Right cardiac atrium (tissue), 5 donors: Measurements from ENCODE around the gene POLD2. TPM values are rescaled to one million over a fixed set of nuclear protein-coding genes. Genes with fewer than 3 reads are reported as not detected.

Source experiments
- ATAC-seq, 2 donors: fragments of 200-7000 bp; cut with Tn5 transposase; one replicate each; pipeline versions ENCODE4 v1.8.0 to v1.9.1; 2020; ENCODE audit warnings: moderate library complexity in 2 of 2, mild to moderate bottlenecking in 1 of 2
- DNase-seq, 3 donors: peaks; one replicate each; pipeline ENCODE4 v3.0.0-alpha.2; 2020
- H3K27ac ChIP-seq: one replicate; pipeline ENCODE4 v1.5.1; 2013; ENCODE audit warnings: mild to moderate bottlenecking, low read length, control low read depth, moderate library complexity
- H3K27me3 ChIP-seq: one replicate; pipeline ENCODE4 v1.6.1; 2013; ENCODE audit not compliant: control insufficient read depth, insufficient read depth
- H3K4me1 ChIP-seq: one replicate; pipeline ENCODE4 v1.6.1; 2013; ENCODE audit warnings: low read length; ENCODE audit not compliant: control insufficient read depth, insufficient read depth
- H3K4me3 ChIP-seq: one replicate; pipeline ENCODE4 v1.5.1; 2013; ENCODE audit warnings: low read length, control low read depth
- H3K9me3 ChIP-seq: one replicate; pipeline ENCODE4 v1.6.1; 2013; ENCODE audit warnings: low read length; ENCODE audit not compliant: control insufficient read depth
- WGBS: extraction: QIAGEN DNeasy Blood & Tissue Kit; methylation state at CpG from one replicate; pipeline ENCODE4 v1.1.7; 2013; 5-methylcytosine and 5-hydroxymethylcytosine counted together
- intact Hi-C, 4 donors: fragments of 100-400 bp; cut with DNase I; formaldehyde crosslinking; loops; one replicate each; pipeline versions ENCODE4 v1.11.0 to v1.14.0; 2022 to 2023
- polyA plus RNA-seq: library from polyadenylated mRNA; stranded (reverse); fragments of 200-250 nt; gene quantifications from one replicate; pipeline ENCODE4 v1.2.3, GENCODE V29; 2013
- total RNA-seq, 4 donors: library from RNA; stranded (reverse); fragmentation: NEBNext Ultra II Directional; extraction: Animal tissue kit (Norgen Biotek cat#: 25700); gene quantifications; one replicate each; pipeline ENCODE4 v1.2.1, GENCODE V29; 2021
- donor health status: healthy with polysubstance abuse.
- donor health status: DM: no; HTN: yes; CAD: no.
- donor health status: DM: no; HTN: no; CAD: no.
- donor health status: DM: no; HTN: yes; CAD: no; lungs with severe emphysema.
- donor health status: DM: yes; HTN: yes; CAD: no.

Gene POLD2
- total and polyA plus RNA-seq, 5 donors: 85.8 to 110 (median 98.7) TPM

DNA sequence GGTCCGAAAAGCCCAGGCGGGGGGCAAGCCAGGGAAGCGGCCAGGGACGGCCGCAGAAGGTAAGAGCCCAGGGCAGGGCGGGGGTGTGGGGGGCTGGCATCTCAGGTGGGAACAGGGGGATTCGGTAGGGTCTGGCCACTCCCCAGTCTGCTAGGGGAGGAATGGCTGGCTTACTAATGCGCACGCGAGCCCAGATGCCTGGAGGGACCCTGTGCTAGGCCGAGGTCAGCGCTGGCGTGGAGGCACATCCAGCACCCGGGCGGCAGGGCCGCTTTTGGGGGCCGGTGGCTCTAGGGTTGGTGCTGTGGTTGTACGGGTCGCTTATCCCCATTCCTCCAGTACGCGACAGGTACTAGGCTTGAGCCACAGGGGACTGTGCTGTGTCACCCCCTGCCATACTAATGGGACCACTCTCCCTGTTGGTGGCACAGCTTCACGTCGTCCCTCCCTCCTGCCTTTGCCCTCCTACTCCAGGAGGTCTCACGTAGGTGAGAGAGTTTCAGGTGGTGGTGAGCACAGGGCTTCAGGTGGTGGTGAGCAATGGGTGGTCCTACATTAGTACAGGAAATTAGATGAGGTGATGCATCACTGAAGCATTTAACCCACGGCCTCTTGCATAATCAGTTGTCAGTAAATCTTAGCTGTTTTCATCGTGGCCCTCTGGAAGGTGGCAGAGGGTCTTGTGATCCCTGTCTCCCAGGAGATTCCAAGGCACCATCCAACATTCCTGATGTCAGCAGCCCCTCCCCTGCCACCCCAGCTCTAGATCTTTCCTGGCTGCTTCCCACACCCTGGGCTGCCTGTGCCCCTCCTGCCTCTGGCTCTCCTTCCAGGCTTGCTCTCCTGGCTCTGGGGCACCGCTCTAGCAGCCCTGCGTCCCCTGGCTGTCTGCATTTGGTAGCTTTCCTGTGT is 18.2 kb downstream of the POLD2 start:
- H3K4me1 ChIP-seq: no peaks in the 10 kb centered on the region
- no peaks in the 10 kb centered on the region for H3K27me3 ChIP-seq
- peak overlapping the region; percentile 14 for H3K27ac ChIP-seq
- DNase-seq: peak; percentile 46 to 81 (median 78)
- no peaks in the 10 kb centered on the region for H3K9me3 ChIP-seq
- ATAC-seq: peak; percentile 22 to 27
- 24% methylated on average over 28 of the region's 28 CpGs for WGBS
- H3K4me3 ChIP-seq: peak overlapping the region; percentile 65
- intact Hi-C loops: no loop called here

- Histone ChIP-seq H3K27me3 (no peaks in the 10 kb centered on the region), H3K4me3 (peak within 1 kb of the TSS; percentile 65), H3K4me1 (no peaks in the 10 kb centered on the region), H3K27ac (peak within 1 kb of the TSS; percentile 42), H3K9me3 (no peaks in the 10 kb centered on the region)
- ATAC-seq: peak; percentile 38 to 60
- 3% methylated on average over 86 of the region's 87 CpGs for WGBS
- peak; percentile 60 to 83 (median 81) for DNase-seq
- intact Hi-C loops: no loop called here
Observed at GRCh38 chr7:44103923-44104859, 19.2 kb downstream of the POLD2 start, which contains the start of gene AEBP1. Gene AEBP1, plus strand, starts transcription at chr7:44104345. Its CDS starts 321 bp downstream, at chr7:44104666.

DNA sequence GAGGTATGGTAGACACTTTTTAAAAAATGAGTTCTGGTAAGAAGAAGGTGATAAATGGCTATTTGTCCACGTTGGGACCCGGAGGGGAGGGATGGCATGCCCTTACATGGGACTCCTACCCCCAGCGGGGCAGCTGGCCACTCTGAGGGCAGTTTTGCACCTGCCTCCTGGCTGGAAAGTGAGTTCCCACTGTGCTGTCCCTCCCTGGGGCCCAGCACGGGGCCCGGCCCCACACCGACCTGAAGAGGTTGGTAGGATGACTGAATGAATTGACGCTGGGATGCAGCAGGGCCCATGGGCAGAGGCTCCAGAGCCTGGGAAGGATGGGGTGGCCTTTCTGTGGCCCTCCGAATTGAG is 19.8 kb downstream of the POLD2 start:
- H3K4me1 ChIP-seq: no peaks in the 10 kb centered on the region
- DNase-seq (peak in 2 of 3 donors; percentile 14 to 59), ATAC-seq (no peak)
- H3K4me3 ChIP-seq: no peak overlapping the region
- H3K27ac ChIP-seq: peak overlapping the region; percentile 42
- intact Hi-C loops: no loop called here
- WGBS: 78% methylated on average over 8 of the region's 8 CpGs
- no peaks in the 10 kb centered on the region for H3K27me3 ChIP-seq
- H3K9me3 ChIP-seq: no peaks in the 10 kb centered on the region

GRCh38 chr7:44102846-44103565 is 20.3 kb downstream of the POLD2 start:
- Histone ChIP-seq H3K27me3 (no peaks in the 10 kb centered on the region), H3K9me3 (no peaks in the 10 kb centered on the region), H3K4me1 (no peaks in the 10 kb centered on the region), H3K4me3 (no peak overlapping the region), H3K27ac (peak overlapping the region; percentile 1)
- ATAC-seq (no peak), DNase-seq (peak in 2 of 3 donors; percentile 6 to 47)
- intact Hi-C loops: no loop called here
- WGBS: 74% methylated on average over 8 of the region's 8 CpGs

DNA sequence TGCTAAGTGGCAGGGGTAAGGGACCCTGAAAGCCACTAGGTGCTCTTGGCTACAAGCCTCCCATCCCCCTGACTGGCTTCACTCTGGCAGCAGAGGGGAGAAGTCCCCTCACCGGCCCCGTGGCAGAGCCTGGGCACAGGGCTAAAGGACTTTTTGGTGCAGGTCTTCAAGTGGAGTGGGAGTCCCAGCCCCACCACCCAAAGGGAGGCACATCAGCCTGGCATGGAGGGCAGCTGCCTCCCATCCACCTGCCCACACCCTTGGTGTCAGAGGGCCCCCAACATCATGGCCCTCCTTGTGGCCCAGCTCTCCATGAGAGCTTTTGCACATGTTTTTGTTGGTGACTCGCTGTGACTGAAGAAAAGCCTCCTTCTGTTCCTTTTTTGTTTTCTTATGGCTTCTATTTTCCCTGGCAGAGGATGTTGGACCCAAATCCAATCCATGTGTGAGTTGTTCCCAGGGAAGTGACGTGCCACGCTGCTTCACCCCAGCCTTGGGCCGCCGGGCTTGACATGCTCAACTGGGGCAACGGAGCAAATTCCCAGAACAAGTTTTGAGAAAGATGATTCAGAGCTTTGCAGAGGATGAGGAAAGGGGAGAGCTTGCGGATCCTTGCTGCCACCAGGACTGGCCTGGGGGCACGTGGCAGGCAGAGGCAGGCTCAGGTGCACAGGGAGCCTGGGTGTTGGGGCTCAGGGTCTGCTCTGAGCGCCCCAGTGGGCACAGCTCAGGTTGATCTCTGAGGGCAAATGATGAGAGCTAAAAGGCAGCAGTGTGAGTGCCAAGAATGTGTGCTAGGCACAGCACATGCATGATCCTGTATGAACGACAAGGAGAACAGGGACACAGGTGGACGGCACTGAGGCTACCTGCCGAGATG is 21.1 kb downstream of the POLD2 start:
- Histone ChIP-seq H3K27me3 (no peaks in the 10 kb centered on the region), H3K4me1 (no peaks in the 10 kb centered on the region), H3K4me3 (no peak overlapping the region), H3K9me3 (no peaks in the 10 kb centered on the region), H3K27ac (peak overlapping the region; percentile 40)
- DNase-seq: peak; percentile 75 to 85 (median 81)
- WGBS: 76% methylated on average over 14 of the region's 14 CpGs
- intact Hi-C loops: no loop called here
- peak; percentile 15 to 25 for ATAC-seq

- Histone ChIP-seq H3K9me3 (no peaks in the 10 kb centered on the region), H3K27me3 (no peaks in the 10 kb centered on the region), H3K4me3 (no peak overlapping the region), H3K27ac (peak overlapping the region; percentile 40), H3K4me1 (no peaks in the 10 kb centered on the region)
- WGBS: 74% methylated on average over 3 of the region's 3 CpGs
- no peak for ATAC-seq
- no peak for DNase-seq
- intact Hi-C loops: no loop called here
Observed at GRCh38 chr7:44101303-44101965, 21.9 kb downstream of the POLD2 start.

- intact Hi-C loops: no loop called here
- DNase-seq: peak; percentile 48 to 76 (median 69)
- ATAC-seq: peak in 1 of 2 donors; percentile 4
- no peaks in the 10 kb centered on the region for H3K9me3 ChIP-seq
- no peaks in the 10 kb centered on the region for H3K27me3 ChIP-seq
- WGBS: 46% methylated on average over 10 of the region's 10 CpGs
- H3K27ac ChIP-seq: peak overlapping the region; percentile 26
- H3K4me1 ChIP-seq: no peaks in the 10 kb centered on the region
- no peak overlapping the region for H3K4me3 ChIP-seq
Observed at GRCh38 chr7:44100458-44101302, 22.7 kb downstream of the POLD2 start.

DNA sequence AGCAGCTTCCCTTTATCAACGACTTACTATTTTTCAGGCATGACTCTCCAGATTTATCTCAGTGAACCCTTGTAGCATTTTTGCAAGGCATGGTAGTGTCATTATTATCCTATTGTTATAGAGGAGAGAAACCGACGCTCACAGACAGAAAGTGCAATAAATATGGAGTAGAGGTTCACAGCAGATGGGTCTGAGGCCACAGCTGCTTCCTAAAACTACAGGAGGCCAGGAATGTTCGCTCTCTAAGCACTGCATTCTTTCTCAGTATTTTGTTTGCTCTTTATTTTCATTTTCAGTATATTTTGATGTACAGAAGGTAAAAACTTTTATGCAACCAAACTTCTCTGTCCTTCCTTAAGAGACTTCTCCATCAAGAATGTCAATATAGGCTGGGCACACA is 23.7 kb downstream of the POLD2 start:
- Histone ChIP-seq H3K4me3 (no peak overlapping the region), H3K27me3 (no peaks in the 10 kb centered on the region), H3K27ac (no peak overlapping the region), H3K9me3 (no peaks in the 10 kb centered on the region), H3K4me1 (peaks cover 5% of the 10 kb centered on the region)
- intact Hi-C loops: no loop called here
- WGBS: 41% methylated on average over 4 of the region's 4 CpGs
- ATAC-seq: no peak
- DNase-seq: no peak
